Adrenal gland (tissue), 5 donors: ENCODE measurements around the gene TERB1.
A peak's percentile ranks its signal among the peaks of the same experiment; 100 is the strongest.

Experiments used
- CTCF ChIP-seq, 6 experiments: fragments of 450-650 bp in 4 of 6; fragments of 200-600 bp in 2 of 6; sonication (generic) in 1 of 6; IDR thresholded peaks; 1 replicate in 5 of 6; 2 replicates in 1 of 6; pipeline versions ENCODE4 v1.5.1 to v1.8.0; 2016 to 2021; ENCODE audit warnings: antibody characterized with exemption in 6 of 6, mild to moderate bottlenecking in 2 of 6, moderate library complexity in 1 of 6
- POLR2A ChIP-seq, 2 donors: fragments of 450-650 bp; IDR thresholded peaks; one replicate each; pipeline ENCODE4 v1.6.1; 2017; ENCODE audit warnings: antibody characterized with exemption in 2 of 2, mild to moderate bottlenecking in 2 of 2, moderate library complexity in 1 of 2
- donor health status: DM: no; HTN: no; CAD: no.

- peak; percentile 13 to 59 (median 40) for TF ChIP-seq CTCF (IDR thresholded peaks at IDR 0.05)
- no peak for TF ChIP-seq POLR2A (IDR thresholded peaks at IDR 0.05)
Measured at GRCh38 chr16:66740010-66740409, 61.4 kb downstream of the TERB1 start.
